A549 (cell line): ENCODE data around the gene TET2.

Source experiments
- BHLHE40 ChIP-seq: IDR thresholded peaks from 2 replicates; pipeline ENCODE4 v1.6.1; 2012; ENCODE audit warnings: low read depth, low read length, inconsistent platforms
- CEBPB ChIP-seq, 2 experiments: fragments of >200 bp in 1 of 2; sonication (Bioruptor Twin) in 1 of 2; formaldehyde crosslinking in 1 of 2; IDR thresholded peaks; 2 replicates each; pipeline ENCODE4 v1.6.1; 2012 to 2016
- CTCF ChIP-seq: fragments of >200 bp; sonication (Bioruptor Twin); formaldehyde crosslinking; IDR thresholded peaks from 3 replicates; pipeline ENCODE4 v1.5.1; 2016
- EP300 ChIP-seq, 2 experiments: fragments of >200 bp; sonication (Bioruptor Twin); formaldehyde crosslinking; IDR thresholded peaks; 2 replicates in 1 of 2; 3 replicates in 1 of 2; pipeline ENCODE4 v1.6.1; 2016 to 2017
- NFE2L2 ChIP-seq: fragments of 150-350 bp; conservative IDR thresholded peaks from 2 replicates; pipeline ENCODE4 v1.6.1; 2014; ENCODE audit warnings: low read length
- POLR2A ChIP-seq: IDR thresholded peaks from 2 replicates; pipeline ENCODE4 v1.6.1; 2012; ENCODE audit warnings: mild to moderate bottlenecking, low read length
- REST ChIP-seq: fragments of 200-600 bp; sonication (generic); IDR thresholded peaks from 2 replicates; pipeline ENCODE4 v1.6.1; 2016; ENCODE audit warnings: antibody characterized with exemption, mild to moderate bottlenecking, moderate library complexity
- SMC3 ChIP-seq: fragments of >200 bp; sonication (Bioruptor Twin); formaldehyde crosslinking; IDR thresholded peaks from 3 replicates; pipeline ENCODE4 v1.6.1; 2018; ENCODE audit warnings: inconsistent platforms
- ZSCAN20 ChIP-seq: fragments of 250-450 bp; sonication (Bioruptor Pico); IDR thresholded peaks from 2 replicates; pipeline ENCODE4 v1.8.0; 2022; ENCODE audit warnings: mild to moderate bottlenecking, moderate library complexity
- TF ChIP-seq, protein P1 (sequence below): fragments of 250-450 bp; sonication (Bioruptor Pico); IDR thresholded peaks from 2 replicates; pipeline ENCODE4 v1.5.0; 2021; ENCODE audit warnings: mild to moderate bottlenecking, moderate library complexity, borderline replicate concordance
- TF ChIP-seq, protein P2 (sequence below): fragments of 450-650 bp; IDR thresholded peaks from 2 replicates; pipeline ENCODE4 v1.6.1; 2014; ENCODE audit warnings: antibody characterized with exemption

GRCh38 chr4:105327222-105327621 lies 180.5 kb downstream of the TET2 start:
- TF ChIP-seq ZSCAN20 (CRISPR knock-in tag) (no peak), POLR2A (no peak), EP300 (IDR thresholded peaks at IDR 0.05) (no peak), BHLHE40 (no peak), CTCF (no peak), SMC3 (no peak), CEBPB (IDR thresholded peaks at IDR 0.05) (no peak), REST (no peak), NFE2L2 (no peak)
- TF ChIP-seq, protein P1, sequence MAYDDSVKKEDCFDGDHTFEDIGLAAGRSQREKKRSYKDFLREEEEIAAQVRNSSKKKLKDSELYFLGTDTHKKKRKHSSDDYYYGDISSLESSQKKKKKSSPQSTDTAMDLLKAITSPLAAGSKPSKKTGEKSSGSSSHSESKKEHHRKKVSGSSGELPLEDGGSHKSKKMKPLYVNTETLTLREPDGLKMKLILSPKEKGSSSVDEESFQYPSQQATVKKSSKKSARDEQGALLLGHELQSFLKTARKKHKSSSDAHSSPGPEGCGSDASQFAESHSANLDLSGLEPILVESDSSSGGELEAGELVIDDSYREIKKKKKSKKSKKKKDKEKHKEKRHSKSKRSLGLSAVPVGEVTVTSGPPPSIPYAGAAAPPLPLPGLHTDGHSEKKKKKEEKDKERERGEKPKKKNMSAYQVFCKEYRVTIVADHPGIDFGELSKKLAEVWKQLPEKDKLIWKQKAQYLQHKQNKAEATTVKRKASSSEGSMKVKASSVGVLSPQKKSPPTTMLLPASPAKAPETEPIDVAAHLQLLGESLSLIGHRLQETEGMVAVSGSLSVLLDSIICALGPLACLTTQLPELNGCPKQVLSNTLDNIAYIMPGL (CRISPR knock-in tag), result no peak
- TF ChIP-seq, protein P2, sequence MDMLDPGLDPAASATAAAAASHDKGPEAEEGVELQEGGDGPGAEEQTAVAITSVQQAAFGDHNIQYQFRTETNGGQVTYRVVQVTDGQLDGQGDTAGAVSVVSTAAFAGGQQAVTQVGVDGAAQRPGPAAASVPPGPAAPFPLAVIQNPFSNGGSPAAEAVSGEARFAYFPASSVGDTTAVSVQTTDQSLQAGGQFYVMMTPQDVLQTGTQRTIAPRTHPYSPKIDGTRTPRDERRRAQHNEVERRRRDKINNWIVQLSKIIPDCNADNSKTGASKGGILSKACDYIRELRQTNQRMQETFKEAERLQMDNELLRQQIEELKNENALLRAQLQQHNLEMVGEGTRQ, result no peak
